ENCODE data around the gene POLDIP3.
"Not testable (repeated sequence)": the region's sequence is repeated elsewhere in the genome, so short reads cannot be mapped to it uniquely, and the experiment has no call there.

Gene POLDIP3

GRCh38 chr22:42617155-42617983 lies 2.7 kb upstream of the POLDIP3 start:
- no peak for DNase-seq

DNA sequence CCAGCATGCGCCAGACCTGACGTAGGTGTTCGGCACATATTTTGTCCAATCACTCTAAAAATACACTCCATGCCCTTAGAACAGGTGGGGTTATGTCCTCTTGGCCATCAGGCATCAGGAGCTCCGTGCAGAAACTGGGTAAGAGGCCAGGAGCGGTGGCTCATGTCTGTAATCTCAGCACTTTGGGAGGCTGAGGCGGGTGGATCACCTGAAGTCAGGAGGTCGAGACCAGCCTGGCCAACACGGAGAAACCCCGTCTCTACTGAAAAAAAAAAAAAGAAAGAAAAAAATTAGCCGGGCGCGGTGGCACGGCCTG lies 1.1 kb upstream of the POLDIP3 start:
- not testable (repeated sequence) for DNase-seq

GRCh38 chr22:42615092-42615859 lies 593 bp upstream of the POLDIP3 start:
- peak; percentile 94 for DNase-seq

GRCh38 chr22:42613872-42614301 lies 796 bp downstream of the POLDIP3 start:
- peak; percentile 74 for DNase-seq

DNA sequence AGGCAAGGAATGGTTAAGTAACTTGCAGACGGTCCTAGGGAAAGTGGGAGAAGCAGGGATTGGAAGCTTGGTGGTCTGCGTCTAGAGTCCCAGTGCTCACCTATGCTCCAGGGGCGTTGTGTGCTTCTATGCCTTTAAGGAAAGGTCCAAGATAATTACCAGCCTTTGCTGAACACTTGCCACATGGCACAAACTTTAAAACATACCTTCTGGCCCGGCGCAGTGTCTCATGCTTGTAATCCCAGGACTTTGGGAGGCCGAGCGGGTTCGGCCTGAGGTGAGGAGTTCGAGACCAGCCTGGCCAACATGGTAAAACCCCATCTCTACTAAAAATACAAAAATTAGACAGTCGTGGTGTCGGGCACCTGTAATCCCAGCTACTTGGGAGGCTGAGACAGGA lies 2.3 kb downstream of the POLDIP3 start:
- no peak for DNase-seq

GRCh38 chr22:42611051-42611450 lies 3.6 kb downstream of the POLDIP3 start:
- DNase-seq: no peak

DNA sequence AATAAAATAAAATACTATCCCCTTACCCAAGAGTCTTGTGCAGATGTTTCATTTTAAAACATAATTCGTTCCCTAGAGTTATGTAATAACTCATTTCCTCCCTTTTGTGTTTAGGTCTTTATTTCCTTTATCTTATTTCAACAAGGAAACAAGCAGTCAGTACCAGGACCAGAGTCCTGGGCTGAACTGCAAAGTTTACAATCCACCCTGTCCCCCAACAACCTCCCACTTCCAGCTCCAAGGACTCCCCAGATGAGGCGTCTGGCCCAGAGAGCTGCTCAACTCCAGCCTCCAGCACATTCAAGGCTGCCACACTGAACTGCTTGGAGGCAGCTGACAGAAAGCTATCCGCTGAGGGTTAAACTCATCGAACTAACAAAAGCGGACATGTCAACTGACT lies 4.5 kb downstream of the POLDIP3 start:
- no peak for DNase-seq

GRCh38 chr22:42608823-42609361 lies 5.8 kb downstream of the POLDIP3 start:
- no peak for DNase-seq

GRCh38 chr22:42608136-42608822 lies 6.4 kb downstream of the POLDIP3 start:
- DNase-seq: no peak

- DNase-seq: not testable (repeated sequence)
These were observed 7.0 kb downstream of the POLDIP3 start for GRCh38 chr22:42607641-42608040.

DNA sequence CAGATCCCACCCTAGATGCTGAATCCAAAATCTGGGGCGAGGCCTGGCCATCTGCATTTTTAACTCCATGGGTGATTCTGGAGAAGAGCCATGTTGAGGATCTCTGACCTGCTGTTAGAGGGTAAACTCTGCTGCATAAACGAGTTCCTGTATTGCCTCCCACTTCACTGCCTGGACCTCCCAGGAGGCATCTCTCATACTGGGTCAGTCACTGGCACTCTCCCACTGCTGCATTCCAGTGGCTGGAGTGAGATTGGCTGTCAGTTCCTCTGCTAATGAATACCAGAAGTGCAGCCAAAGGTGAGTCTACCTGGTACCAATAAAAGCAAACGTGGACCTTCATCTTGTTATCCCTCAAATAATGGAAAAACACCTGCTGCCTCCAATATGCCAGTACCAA lies 10.3 kb downstream of the POLDIP3 start:
- DNase-seq: no peak

DNA sequence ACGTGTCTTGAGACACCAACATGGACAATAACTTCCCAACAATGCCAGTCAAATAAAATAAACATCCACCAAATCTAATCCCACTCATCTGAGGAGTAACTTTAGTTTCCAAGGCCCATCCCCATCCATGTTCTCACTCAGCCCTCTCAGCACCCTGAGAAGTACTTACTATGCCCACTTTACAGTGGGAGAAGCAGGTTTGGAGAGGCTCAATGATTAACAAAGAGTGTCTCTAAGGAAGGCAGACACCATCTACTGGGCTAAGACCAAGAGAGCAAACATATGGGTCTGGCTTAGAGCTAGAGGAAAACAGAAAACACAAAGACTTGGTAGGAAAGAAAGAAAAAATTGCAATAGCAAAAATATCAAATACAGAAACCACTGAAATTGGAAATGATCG lies 11.3 kb downstream of the POLDIP3 start:
- no peak for DNase-seq

GRCh38 chr22:42602470-42602869 lies 12.2 kb downstream of the POLDIP3 start:
- DNase-seq: no peak

DNA sequence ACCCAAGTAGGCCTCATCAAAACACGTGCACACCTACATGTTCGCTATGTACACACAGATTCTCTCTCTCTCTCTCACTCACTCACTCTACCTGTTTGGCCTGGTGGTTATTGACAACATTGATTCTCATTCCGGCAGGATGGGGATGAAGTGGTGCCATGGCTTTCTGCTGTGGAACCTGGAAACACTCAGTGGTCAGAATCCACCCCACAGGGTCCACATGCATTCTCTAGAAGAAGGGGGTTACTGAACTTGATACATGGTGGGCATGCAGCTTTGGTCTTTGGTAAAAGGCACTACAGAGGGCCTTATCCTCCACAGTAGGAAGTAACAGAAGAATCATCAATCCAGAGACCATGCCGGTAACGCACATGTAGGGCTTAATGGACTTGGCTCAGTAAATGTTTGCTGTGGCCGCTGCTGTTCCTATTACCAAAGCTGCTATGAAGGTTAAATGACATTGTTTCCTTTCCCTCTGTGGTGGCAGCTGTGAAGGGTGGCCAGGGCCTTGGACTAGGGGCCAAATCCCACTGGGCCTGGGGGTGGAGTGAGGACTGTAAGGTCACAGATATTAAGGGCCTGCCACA lies 12.7 kb downstream of the POLDIP3 start:
- no peak for DNase-seq

DNA sequence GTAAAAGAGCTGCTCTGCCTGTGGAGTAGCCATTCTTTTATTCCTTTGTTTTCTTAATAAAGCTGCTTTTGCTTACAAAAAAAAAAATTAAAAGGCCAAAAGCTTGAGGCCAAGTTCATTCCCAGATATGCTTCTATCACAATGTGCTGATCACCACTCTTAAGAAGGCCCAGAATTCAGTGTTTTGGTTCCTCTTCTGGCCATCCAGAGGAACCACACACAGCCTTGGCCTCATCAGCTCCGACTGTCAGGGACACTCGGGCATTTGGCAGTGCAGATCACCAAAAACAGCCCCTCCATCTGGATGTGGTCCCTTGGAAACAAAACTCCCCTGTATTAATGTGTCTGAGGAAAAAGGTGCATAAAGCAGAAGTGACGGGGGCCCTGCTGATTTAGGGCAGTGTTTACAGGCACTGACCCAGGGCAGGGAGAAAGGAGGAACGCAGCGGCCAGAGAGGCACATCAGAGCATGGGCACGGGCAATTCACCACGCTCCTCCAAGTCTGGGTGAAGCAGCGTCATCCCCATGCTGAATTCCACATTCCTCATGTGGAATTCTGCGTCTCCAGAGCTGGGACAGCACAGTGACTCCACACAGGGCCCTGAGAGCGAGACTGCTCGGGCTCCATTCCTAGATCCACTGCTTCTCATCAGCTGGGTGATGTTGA lies 17.7 kb downstream of the POLDIP3 start:
- no peak for DNase-seq

DNA sequence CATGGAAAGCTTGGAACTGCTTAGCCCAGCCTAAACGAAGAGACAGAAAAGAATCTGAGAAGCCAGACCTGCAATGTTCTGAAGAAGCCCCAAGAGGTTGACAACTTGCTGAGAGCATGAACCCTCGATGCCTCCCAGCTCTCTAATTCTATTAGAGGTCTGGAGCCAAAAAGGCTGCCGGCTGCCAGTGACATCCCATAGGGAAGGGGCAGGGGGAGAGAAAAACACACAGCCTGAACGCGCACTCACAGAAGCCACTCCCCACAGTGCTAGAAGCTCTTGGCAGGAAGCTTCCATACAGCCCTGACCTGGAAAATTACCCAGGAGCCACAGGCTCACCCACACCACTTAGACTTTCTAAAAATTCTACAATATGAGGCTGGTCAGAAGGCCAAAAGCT lies 18.3 kb downstream of the POLDIP3 start:
- DNase-seq: no peak

- DNase-seq: no peak
These were observed 19.2 kb downstream of the POLDIP3 start for GRCh38 chr22:42595434-42595833.

GRCh38 chr22:42591987-42592386 lies 22.7 kb downstream of the POLDIP3 start:
- no peak for DNase-seq

- no peak for DNase-seq
These were observed 27.0 kb downstream of the POLDIP3 start for GRCh38 chr22:42587588-42588175.

DNA sequence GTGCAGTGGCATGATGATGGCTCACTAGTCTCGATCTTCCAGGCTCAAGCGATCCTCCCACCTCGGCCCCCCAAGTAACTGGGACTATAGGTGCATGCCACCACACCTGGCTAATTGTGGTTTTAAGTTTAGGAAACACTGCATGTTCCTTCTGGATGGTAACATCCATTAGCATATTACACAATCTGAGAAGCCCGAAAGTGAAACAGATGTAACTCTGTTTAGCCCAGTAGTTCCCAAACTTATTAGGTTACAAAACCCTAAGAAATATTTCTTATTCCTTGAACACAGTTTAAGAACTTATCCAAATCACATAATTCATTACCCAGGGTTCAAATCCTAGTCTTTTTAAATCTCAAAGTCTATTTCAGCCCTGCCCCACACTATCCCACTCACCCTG lies 28.3 kb downstream of the POLDIP3 start:
- no peak for DNase-seq

DNA sequence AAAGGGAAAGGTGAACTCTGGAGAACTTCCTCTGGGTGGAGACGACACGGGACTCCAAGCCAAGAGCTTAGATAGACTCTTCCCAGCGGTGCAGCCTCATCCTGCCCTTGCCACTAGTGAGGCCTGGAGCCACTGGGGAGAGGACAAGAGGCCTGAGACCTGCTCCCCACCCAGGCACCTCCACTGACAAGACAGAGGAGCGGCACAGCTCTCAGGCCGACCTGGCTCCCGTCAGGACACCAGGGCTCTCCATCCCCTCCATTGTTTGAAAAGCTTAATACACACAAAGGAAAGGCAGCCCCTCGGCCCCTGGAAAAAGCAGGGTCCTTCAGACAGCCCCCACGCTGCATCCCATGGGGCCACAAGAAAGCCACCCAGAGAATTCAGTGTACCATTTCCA lies 29.6 kb downstream of the POLDIP3 start:
- DNase-seq: no peak

DNA sequence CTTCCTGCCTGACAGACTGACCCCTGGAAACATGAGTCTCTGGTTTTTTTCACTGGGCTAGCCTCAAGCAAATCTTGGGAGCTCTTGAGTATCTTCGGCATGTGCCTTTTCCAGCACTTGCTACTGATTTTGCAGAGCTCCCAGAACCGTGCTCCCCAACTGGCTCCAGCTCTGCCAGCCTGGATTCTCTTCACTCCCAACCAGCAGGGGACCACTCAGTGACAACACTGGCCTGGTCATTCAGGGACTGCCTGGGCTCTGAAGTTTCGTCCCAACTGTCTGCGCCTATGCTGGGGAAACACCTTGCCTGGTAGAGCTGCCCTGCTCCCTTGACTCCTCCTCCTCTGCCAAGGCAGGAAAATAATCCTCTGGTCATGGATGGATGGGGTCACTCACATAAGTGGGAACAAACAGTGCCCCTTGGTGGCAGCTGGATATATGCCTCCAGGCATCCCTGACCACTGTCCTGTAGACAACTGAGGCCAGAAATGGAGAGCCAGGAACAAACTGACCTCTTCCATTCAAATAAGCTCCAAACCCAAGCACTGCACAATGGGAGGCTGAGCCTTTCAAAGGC lies 30.2 kb downstream of the POLDIP3 start:
- no peak for DNase-seq
